Measurements from ENCODE around the gene C7.

DNA sequence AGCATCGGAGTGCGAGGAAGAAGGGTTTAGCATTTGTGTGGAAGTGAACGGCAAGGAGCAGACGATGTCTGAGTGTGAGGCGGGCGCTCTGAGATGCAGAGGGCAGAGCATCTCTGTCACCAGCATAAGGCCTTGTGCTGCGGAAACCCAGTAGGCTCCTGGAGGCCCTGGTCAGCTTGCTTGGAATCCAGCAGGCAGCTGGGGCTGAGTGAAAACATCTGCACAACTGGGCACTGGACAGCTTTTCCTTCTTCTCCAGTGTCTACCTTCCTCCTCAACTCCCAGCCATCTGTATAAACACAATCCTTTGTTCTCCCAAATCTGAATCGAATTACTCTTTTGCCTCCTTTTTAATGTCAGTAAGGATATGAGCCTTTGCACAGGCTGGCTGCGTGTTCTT lies 72.1 kb downstream of the C7 start:
- TF ChIP-seq, protein P1, sequence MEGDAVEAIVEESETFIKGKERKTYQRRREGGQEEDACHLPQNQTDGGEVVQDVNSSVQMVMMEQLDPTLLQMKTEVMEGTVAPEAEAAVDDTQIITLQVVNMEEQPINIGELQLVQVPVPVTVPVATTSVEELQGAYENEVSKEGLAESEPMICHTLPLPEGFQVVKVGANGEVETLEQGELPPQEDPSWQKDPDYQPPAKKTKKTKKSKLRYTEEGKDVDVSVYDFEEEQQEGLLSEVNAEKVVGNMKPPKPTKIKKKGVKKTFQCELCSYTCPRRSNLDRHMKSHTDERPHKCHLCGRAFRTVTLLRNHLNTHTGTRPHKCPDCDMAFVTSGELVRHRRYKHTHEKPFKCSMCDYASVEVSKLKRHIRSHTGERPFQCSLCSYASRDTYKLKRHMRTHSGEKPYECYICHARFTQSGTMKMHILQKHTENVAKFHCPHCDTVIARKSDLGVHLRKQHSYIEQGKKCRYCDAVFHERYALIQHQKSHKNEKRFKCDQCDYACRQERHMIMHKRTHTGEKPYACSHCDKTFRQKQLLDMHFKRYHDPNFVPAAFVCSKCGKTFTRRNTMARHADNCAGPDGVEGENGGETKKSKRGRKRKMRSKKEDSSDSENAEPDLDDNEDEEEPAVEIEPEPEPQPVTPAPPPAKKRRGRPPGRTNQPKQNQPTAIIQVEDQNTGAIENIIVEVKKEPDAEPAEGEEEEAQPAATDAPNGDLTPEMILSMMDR (IDR thresholded peaks at IDR 0.05; ENCODE audit: control extremely low read depth in 1 of 3, insufficient read depth in 1 of 3, low read depth in 1 of 3, low read length in 3 of 3) = no peak
- no peak for TF ChIP-seq GABPA (IDR thresholded peaks at IDR 0.05; ENCODE audit: borderline replicate concordance, insufficient read depth, low read length)
- TF ChIP-seq POU5F1 (IDR thresholded peaks at IDR 0.05; ENCODE audit: low read depth, low read length) = no peak
- TF ChIP-seq RXRA (IDR thresholded peaks at IDR 0.05; ENCODE audit: insufficient read depth, low read depth, low read length) = no peak
- TF ChIP-seq SP1 (IDR thresholded peaks at IDR 0.05; ENCODE audit: low read depth, low read length) = no peak
- no peak for TF ChIP-seq RAD21 (IDR thresholded peaks at IDR 0.05 in 1 of 2, conservative IDR thresholded peaks at IDR 0.05 in 1 of 2; ENCODE audit: low read depth in 2 of 2, low read length in 2 of 2)
